ENCODE results near the gene TMCC1.

GRCh38 chr3:129607391-129608068 is 286.0 kb downstream of the TMCC1 start:
- TF ChIP-seq REST (IDR thresholded peaks at IDR 0.05; ENCODE audit: insufficient read depth in 1 of 2, low read depth in 2 of 2, low read length in 2 of 2) (no peak), POLR2AphosphoS5 (IDR thresholded peaks at IDR 0.05; ENCODE audit: low read depth, low read length) (no peak), SIN3A (IDR thresholded peaks at IDR 0.05; ENCODE audit: borderline replicate concordance, insufficient read depth, low read length) (no peak), TAF1 (IDR thresholded peaks at IDR 0.05; ENCODE audit: borderline replicate concordance, insufficient read depth, low read length) (no peak), FOXP2 (optimal IDR thresholded peaks at IDR 0.05; ENCODE audit: borderline replicate concordance, extremely low read depth, extremely low read length, insufficient read depth) (no peak)
